ENCODE results near the gene ADCY10. TPM values are rescaled to one million over a fixed set of nuclear protein-coding genes. Genes with fewer than 3 reads are reported as not detected.

Gene ADCY10
- total RNA-seq, 2 donors from 2014 or later = 0.05 to 1.4 TPM

DNA sequence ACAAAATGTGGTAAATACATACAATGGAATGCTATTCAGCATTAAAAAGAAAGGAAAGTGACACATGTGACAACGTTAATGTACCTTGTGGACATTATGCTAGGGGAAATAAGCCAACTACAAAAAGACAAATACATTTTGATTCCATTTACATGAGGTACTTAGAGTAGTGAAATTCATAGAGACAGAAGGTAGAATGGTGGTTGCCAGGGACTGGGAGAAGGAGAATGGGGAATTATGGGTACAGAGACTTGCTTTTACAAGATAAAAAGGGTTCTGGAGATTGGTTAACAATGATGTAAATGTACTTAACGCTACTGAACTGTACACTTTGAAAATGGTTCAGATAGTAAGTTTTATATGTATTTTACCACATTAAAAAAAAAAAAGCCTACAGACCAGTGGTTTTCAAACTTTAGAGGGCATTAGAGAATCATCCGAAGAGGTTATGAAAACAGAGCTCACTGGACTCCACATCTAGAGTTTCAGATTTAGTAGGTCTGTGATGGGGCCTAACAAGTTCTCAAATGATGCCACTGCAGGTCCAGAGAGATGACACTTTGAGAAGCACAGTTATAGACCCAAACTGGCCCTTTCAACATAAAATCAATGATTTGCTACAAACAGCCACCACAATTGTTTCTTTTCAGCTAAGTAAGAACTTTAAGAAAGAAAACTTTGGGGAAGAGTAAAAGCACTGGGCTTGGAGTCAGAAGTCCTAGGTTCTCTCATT, 9.6 kb upstream of the ADCY10 start:
- no peak overlapping the region for H3K27ac ChIP-seq
- H3K9me3 ChIP-seq = no peaks in the 10 kb centered on the region
- DNase-seq (ENCODE audit: low spot score) = no peak
- no peak for TF ChIP-seq POLR2A (IDR thresholded peaks at IDR 0.05)
- TF ChIP-seq, protein P1, sequence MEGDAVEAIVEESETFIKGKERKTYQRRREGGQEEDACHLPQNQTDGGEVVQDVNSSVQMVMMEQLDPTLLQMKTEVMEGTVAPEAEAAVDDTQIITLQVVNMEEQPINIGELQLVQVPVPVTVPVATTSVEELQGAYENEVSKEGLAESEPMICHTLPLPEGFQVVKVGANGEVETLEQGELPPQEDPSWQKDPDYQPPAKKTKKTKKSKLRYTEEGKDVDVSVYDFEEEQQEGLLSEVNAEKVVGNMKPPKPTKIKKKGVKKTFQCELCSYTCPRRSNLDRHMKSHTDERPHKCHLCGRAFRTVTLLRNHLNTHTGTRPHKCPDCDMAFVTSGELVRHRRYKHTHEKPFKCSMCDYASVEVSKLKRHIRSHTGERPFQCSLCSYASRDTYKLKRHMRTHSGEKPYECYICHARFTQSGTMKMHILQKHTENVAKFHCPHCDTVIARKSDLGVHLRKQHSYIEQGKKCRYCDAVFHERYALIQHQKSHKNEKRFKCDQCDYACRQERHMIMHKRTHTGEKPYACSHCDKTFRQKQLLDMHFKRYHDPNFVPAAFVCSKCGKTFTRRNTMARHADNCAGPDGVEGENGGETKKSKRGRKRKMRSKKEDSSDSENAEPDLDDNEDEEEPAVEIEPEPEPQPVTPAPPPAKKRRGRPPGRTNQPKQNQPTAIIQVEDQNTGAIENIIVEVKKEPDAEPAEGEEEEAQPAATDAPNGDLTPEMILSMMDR (IDR thresholded peaks at IDR 0.05) = no peak
- no peak for TF ChIP-seq POLR2AphosphoS5 (IDR thresholded peaks at IDR 0.05)
- WGBS = 77% methylated on average over 3 of the region's 3 CpGs
- H3K4me3 ChIP-seq = no peak overlapping the region
- peaks cover 15% of the 10 kb centered on the region for H3K4me1 ChIP-seq (replicated peaks)
- H3K36me3 ChIP-seq = no peaks in the 10 kb centered on the region
- intact Hi-C loops (cut with DNase I) = no loop called here
- H3K27me3 ChIP-seq (replicated peaks; ENCODE audit: insufficient read depth) = no peaks in the 10 kb centered on the region

DNA sequence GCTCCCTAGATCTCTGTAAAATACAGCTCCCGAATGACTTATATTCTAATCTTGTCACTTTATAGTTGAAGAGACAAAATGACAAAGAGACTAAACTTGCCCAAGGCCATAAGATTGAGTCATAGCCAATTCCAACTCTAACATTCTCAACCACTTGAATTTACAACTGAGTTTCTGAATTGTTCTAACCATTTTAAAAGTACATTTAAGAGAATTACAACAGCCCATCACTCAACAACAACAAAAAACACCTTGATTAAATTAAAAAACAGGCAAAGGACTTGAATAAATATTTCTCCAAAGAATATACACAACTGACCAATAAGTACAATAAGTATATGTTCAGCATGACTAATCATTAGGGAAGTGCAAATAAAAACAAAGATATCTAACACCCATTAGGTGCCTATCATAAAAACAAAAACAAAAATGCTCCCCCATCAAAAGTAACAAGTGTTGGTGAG, 8.7 kb upstream of the ADCY10 start:
- Histone ChIP-seq H3K9me3 (no peaks in the 10 kb centered on the region), H3K27ac (no peak overlapping the region), H3K4me3 (no peak overlapping the region), H3K27me3 (replicated peaks; ENCODE audit: insufficient read depth) (no peaks in the 10 kb centered on the region), H3K4me1 (replicated peaks) (peaks cover 15% of the 10 kb centered on the region), H3K36me3 (no peaks in the 10 kb centered on the region)
- intact Hi-C loops (cut with DNase I) = no loop called here
- TF ChIP-seq POLR2AphosphoS5 (IDR thresholded peaks at IDR 0.05) (no peak), POLR2A (IDR thresholded peaks at IDR 0.05) (no peak)
- TF ChIP-seq, protein P1 (IDR thresholded peaks at IDR 0.05) = no peak
- 43% methylated on average over 1 of the region's 1 CpG for WGBS
- no peak for DNase-seq (ENCODE audit: low spot score)

DNA sequence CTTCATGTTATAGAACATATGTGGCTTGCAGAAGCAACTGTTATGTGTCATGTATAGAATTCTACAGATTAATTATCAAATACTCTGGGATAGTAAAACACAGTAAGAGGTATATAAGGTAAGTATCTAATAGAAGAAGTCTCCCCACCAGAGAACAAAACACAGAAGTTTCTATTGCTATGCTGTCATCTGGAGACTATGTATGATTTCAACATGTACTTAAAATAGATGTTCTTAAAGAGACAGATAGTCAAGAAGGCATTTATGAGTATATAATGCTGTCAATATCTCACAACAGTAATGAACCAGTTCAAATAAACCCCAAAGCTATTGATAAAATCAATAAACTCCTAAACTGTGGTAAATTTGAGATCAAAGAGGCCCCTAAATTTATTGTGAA, 8.1 kb upstream of the ADCY10 start:
- TF ChIP-seq POLR2A (IDR thresholded peaks at IDR 0.05) (no peak), POLR2AphosphoS5 (IDR thresholded peaks at IDR 0.05) (no peak)
- TF ChIP-seq, protein P1 (IDR thresholded peaks at IDR 0.05) = no peak
- intact Hi-C loops (cut with DNase I) = no loop called here
- no peak overlapping the region for H3K27ac ChIP-seq

DNA sequence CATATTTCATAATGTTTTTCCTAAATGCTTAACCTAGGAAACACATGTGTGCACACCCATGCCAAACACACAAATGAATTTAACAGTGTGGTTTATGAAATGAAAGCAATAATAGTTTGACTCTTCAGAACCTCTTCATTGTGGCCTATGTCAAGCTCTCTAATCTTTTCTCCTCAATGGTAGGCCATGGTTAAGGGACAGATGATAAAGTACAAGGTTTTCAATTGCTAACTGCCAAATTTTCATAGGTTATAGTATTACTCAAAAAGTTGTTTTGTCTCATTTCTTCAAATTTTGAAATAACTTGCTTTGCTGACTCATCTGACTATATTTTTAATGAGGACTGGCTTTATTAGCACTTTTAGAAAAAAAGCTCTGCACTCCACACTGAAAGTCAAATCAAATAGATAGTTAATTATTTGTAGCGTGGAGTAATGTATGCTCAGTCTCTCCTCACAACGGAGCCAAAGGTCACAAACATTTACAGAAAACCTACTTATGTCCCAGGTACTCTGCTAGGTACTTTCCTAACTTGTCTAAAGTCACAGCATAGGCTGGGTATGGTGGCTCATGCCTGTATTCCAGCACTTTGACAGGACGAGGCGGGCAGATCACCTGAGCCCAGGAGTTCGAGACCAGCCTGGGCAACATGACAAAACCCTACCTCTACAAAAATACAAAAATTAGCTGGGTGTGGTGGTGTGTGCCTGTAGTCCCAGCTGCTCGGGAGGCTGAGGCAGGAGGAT, 3.0 kb upstream of the ADCY10 start:
- no peak overlapping the region for H3K4me3 ChIP-seq
- peaks cover 4% of the 10 kb centered on the region for H3K4me1 ChIP-seq (replicated peaks)
- no peak for DNase-seq (ENCODE audit: low spot score)
- WGBS = 91% methylated on average over 6 of the region's 6 CpGs
- no peak for TF ChIP-seq POLR2AphosphoS5 (IDR thresholded peaks at IDR 0.05)
- TF ChIP-seq, protein P1 (IDR thresholded peaks at IDR 0.05) = no peak
- TF ChIP-seq POLR2A (IDR thresholded peaks at IDR 0.05) = no peak
- no peaks in the 10 kb centered on the region for H3K27me3 ChIP-seq (replicated peaks; ENCODE audit: insufficient read depth)
- peak overlapping the region in 1 of 2 donors; percentile 5 for H3K27ac ChIP-seq
- intact Hi-C loops (cut with DNase I) = no loop called here
- H3K36me3 ChIP-seq = no peaks in the 10 kb centered on the region
- no peaks in the 10 kb centered on the region for H3K9me3 ChIP-seq

More for the DNA sequence above, 8.1 kb upstream of the ADCY10 start:
- H3K4me1 ChIP-seq (replicated peaks) = peaks cover 15% of the 10 kb centered on the region
- H3K36me3 ChIP-seq = no peaks in the 10 kb centered on the region
- H3K4me3 ChIP-seq = no peak overlapping the region
- no peaks in the 10 kb centered on the region for H3K27me3 ChIP-seq (replicated peaks; ENCODE audit: insufficient read depth)
- no peaks in the 10 kb centered on the region for H3K9me3 ChIP-seq
- no peak for DNase-seq (ENCODE audit: low spot score)
